ENCODE results near the gene DNAH2. TPM values are rescaled to one million over a fixed set of nuclear protein-coding genes. Genes with fewer than 3 reads are reported as not detected.

DNAH2 gene
- total and polyA plus RNA-seq, 2 of the 4 experiments (the other 2 are of a cell fraction), result under 0.01 to 0.02 TPM

DNA sequence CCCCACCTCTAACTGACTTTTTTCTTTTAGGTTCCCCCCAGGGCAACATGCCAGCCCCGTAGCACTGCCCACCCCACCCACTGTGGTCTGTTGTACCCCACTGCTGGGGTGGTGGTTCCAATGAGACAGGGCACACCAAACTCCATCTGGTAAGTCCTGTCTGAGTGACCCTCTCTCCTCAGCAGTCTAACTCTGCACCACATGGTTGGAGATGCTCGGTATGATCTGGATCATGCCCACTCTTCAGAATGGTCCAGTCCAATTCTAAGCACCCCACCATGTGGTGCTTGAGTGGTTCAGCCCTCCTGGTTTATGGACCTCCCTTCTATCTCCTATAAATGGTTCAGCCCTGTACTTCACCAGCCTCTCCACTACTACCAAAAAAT is 122.3 kb downstream of the DNAH2 start:
- H3K4me3 ChIP-seq (ENCODE audit: insufficient read depth, low read depth, low read length), result no peak overlapping the region
- intact Hi-C loops (cut with micrococcal nuclease), result loop anchor here (5.0 kb wide), 2 partner anchors 268 to 488 kb away; partner anchors contain the start of gene KCTD11
- no peak overlapping the region for H3K4ac ChIP-seq (ENCODE audit: low read depth, low read length)
- BruUV-seq (replicated peaks), result no TSS peak
- H3K27ac ChIP-seq (ENCODE audit: insufficient read depth, low read length), result no peak overlapping the region
- H2AFZ ChIP-seq (replicated peaks; ENCODE audit: low read length, poor library complexity), result no peak overlapping the region
- H3K23ac ChIP-seq (ENCODE audit: low read depth, low read length), result peak overlapping the region; percentile 2; the same call in 1 of the 2 replicates
- H3K27me3 ChIP-seq (ENCODE audit: control insufficient read depth, insufficient read depth, low read length), result no peaks in the 10 kb centered on the region
- H3K36me3 ChIP-seq (ENCODE audit: control insufficient read depth, insufficient read depth, low read length), result peaks cover 8% of the 10 kb centered on the region; the same call in 1 of the 2 replicates
- H2AK5ac ChIP-seq (ENCODE audit: low read depth, low read length), result 0 out of 2 replicates have a peak overlapping the region, but pooled peaks have one; percentile 17
- in situ Hi-C loops (cut with MboI; ENCODE audit: low sequenced_read_pairs), result no loop called here
- H2BK15ac ChIP-seq (ENCODE audit: low read depth, low read length), result no peak overlapping the region
- H3K79me1 ChIP-seq (ENCODE audit: low read depth in 1 of 2, low read length in 2 of 2), result peaks cover 19 to 72% of the 10 kb centered on the region in 2 experiments
- peaks cover 9% of the 10 kb centered on the region; the same call in 1 of the 2 replicates for H3K9me1 ChIP-seq (ENCODE audit: insufficient read depth, low read length)
- no peak overlapping the region; the same call in 1 of the 2 replicates for H3K4me2 ChIP-seq (ENCODE audit: low read depth, low read length)
- H3K18ac ChIP-seq (ENCODE audit: low read depth, low read length), result no peak overlapping the region
- peaks cover 62% of the 10 kb centered on the region for H4K20me1 ChIP-seq (ENCODE audit: insufficient read depth, low read length)
- no peak overlapping the region for H4K8ac ChIP-seq (ENCODE audit: low read depth in 2 of 2, low read length in 2 of 2)
- H2BK120ac ChIP-seq (ENCODE audit: low read depth, low read length), result no peak overlapping the region
- H3K9ac ChIP-seq (ENCODE audit: low read depth, low read length), result no peak overlapping the region
- H2BK20ac ChIP-seq (ENCODE audit: low read depth, low read length), result no peak overlapping the region
- peaks cover 19% of the 10 kb centered on the region for H3K4me1 ChIP-seq (ENCODE audit: control insufficient read depth, insufficient read depth, low read length)
- CTCF ChIA-PET, result no interaction called here
- no peak overlapping the region for H3K56ac ChIP-seq (ENCODE audit: extremely low read depth, insufficient read depth, low read length)
- DNase-seq, result peak; percentile 55
- no peak for ATAC-seq (ENCODE audit: low read depth)
- dilution Hi-C loops (cut with HindIII; ENCODE audit: low sequenced_read_pairs, unreplicated experiment), result no loop called here
- H2AK9ac ChIP-seq (replicated peaks; ENCODE audit: low read depth, low read length, poor library complexity), result no peak overlapping the region
- no peaks in the 10 kb centered on the region for H3K9me3 ChIP-seq (ENCODE audit: control insufficient read depth, insufficient read depth, low read length)
- no peak overlapping the region for H4K91ac ChIP-seq (ENCODE audit: insufficient read depth, low read depth, low read length)
- no peak overlapping the region for H2BK5ac ChIP-seq (ENCODE audit: low read depth, low read length, poor library complexity, severe bottlenecking)
- POLR2A ChIA-PET (ENCODE audit: unreplicated experiment), result no interaction called here
- H4K5ac ChIP-seq (ENCODE audit: low read depth, low read length), result no peak overlapping the region
- no peak overlapping the region for H3K14ac ChIP-seq (replicated peaks; ENCODE audit: low read depth, low read length)
- WGBS, 2 experiments (ENCODE audit: extremely low coverage in 2 of 2, insufficient read length in 1 of 2), result 57% methylated on average over 1 of the region's 2 CpGs; no CpG with 5 or more reads in 1 of the 2 experiments
- TF ChIP-seq CEBPB (IDR thresholded peaks at IDR 0.05; ENCODE audit: low read depth, low read length) (no peak), ELK1 (IDR thresholded peaks at IDR 0.05; ENCODE audit: borderline replicate concordance, low read depth, low read length) (no peak), RAD21 (IDR thresholded peaks at IDR 0.05; ENCODE audit: low read length) (no peak), MXI1 (IDR thresholded peaks at IDR 0.05; ENCODE audit: borderline replicate concordance, low read depth, low read length) (no peak), NFE2L2 (IDR thresholded peaks at IDR 0.05; ENCODE audit: low read depth, low read length) (no peak), SMC3 (IDR thresholded peaks at IDR 0.05; ENCODE audit: low read depth, low read length) (no peak), POLR2A (IDR thresholded peaks at IDR 0.05; ENCODE audit: low read depth, low read length) (no peak), RFX5 (IDR thresholded peaks at IDR 0.05; ENCODE audit: low read depth, low read length) (no peak), RCOR1 (IDR thresholded peaks at IDR 0.05; ENCODE audit: insufficient replicate concordance, low read length) (no peak), CHD1 (IDR thresholded peaks at IDR 0.05; ENCODE audit: low read depth, low read length) (peak; percentile 87; the same call in 1 of the 2 replicates), BHLHE40 (IDR thresholded peaks at IDR 0.05; ENCODE audit: low read depth, low read length) (peak; percentile 87), MAZ (IDR thresholded peaks at IDR 0.05; ENCODE audit: borderline replicate concordance, low read depth, low read length) (no peak), FOS (IDR thresholded peaks at IDR 0.05; ENCODE audit: low read depth, low read length) (no peak)
- TF ChIP-seq, protein P1, sequence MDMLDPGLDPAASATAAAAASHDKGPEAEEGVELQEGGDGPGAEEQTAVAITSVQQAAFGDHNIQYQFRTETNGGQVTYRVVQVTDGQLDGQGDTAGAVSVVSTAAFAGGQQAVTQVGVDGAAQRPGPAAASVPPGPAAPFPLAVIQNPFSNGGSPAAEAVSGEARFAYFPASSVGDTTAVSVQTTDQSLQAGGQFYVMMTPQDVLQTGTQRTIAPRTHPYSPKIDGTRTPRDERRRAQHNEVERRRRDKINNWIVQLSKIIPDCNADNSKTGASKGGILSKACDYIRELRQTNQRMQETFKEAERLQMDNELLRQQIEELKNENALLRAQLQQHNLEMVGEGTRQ (IDR thresholded peaks at IDR 0.05; ENCODE audit: low read depth, low read length), result no peak
- TF ChIP-seq, protein P2, sequence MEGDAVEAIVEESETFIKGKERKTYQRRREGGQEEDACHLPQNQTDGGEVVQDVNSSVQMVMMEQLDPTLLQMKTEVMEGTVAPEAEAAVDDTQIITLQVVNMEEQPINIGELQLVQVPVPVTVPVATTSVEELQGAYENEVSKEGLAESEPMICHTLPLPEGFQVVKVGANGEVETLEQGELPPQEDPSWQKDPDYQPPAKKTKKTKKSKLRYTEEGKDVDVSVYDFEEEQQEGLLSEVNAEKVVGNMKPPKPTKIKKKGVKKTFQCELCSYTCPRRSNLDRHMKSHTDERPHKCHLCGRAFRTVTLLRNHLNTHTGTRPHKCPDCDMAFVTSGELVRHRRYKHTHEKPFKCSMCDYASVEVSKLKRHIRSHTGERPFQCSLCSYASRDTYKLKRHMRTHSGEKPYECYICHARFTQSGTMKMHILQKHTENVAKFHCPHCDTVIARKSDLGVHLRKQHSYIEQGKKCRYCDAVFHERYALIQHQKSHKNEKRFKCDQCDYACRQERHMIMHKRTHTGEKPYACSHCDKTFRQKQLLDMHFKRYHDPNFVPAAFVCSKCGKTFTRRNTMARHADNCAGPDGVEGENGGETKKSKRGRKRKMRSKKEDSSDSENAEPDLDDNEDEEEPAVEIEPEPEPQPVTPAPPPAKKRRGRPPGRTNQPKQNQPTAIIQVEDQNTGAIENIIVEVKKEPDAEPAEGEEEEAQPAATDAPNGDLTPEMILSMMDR (conservative IDR thresholded peaks at IDR 0.05; ENCODE audit: low read depth, low read length), result no peak
